ENCODE data around the gene LEMD1. TPM values are rescaled to one million over a fixed set of nuclear protein-coding genes. Genes with fewer than 3 reads are reported as not detected.

LEMD1 gene
- total and polyA plus RNA-seq, 2 experiments from 2014 or later: not detected

GRCh38 chr1:205441716-205442050, 19.8 kb upstream of the LEMD1 start:
- Histone ChIP-seq H3K4me2 (ENCODE audit: unreplicated experiment) (no peak overlapping the region), H3K9ac (no peak overlapping the region), H3K27ac (no peak overlapping the region), H3K36me3 (ENCODE audit: low read depth) (no peaks in the 10 kb centered on the region), H3K9me3 (ENCODE audit: low read depth) (no peaks in the 10 kb centered on the region), H2AFZ (no peak overlapping the region), H3K9me2 (ENCODE audit: insufficient read depth) (no peaks in the 10 kb centered on the region), H3F3A (ENCODE audit: insufficient read depth) (no peaks in the 10 kb centered on the region), H3K4me1 (ENCODE audit: insufficient read depth) (no peaks in the 10 kb centered on the region), H4K20me1 (ENCODE audit: insufficient read depth) (no peaks in the 10 kb centered on the region), H3K27me3 (replicated peaks; ENCODE audit: insufficient read depth) (peaks cover 30% of the 10 kb centered on the region), H3K4me3 (no peak overlapping the region), H3K79me2 (ENCODE audit: insufficient read depth) (no peaks in the 10 kb centered on the region)
- WGBS, 2 experiments (ENCODE audit: low coverage in 1 of 2, low lambda C conversion rate in 2 of 2, missing lambda C conversion rate in 2 of 2): 61 to 89% methylated on average over 3 of the region's 3 CpGs
- in situ Hi-C loops (cut with MboI): no loop called here
- no peak for DNase-seq
- TF ChIP-seq EZH2 (IDR thresholded peaks at IDR 0.05; ENCODE audit: insufficient read depth, poor library complexity, severe bottlenecking): no peak

DNA sequence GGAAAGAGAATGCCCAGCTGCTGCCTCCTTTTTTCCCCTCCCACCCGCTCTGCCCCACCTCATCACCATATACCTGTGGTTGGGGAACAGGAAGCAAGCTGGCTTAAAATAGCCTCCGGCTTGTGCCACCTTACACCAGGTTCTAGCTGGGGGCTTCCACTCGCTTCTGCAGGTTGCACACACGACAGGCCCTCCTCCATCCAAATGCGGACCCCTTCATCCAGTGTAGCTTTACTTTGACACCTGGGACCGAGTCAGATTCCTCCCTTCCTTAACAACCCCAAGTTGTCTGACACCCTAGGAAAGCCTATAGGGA, 19.4 kb upstream of the LEMD1 start:
- no peak overlapping the region for H3K4me3 ChIP-seq
- no peak overlapping the region for H3K9ac ChIP-seq
- no peaks in the 10 kb centered on the region for H3K79me2 ChIP-seq (ENCODE audit: insufficient read depth)
- 51 to 65% methylated on average over 6 of the region's 6 CpGs for WGBS, 2 experiments (ENCODE audit: low coverage in 1 of 2, low lambda C conversion rate in 2 of 2, missing lambda C conversion rate in 2 of 2)
- H3K9me3 ChIP-seq (ENCODE audit: low read depth): no peaks in the 10 kb centered on the region
- H3K36me3 ChIP-seq (ENCODE audit: low read depth): no peaks in the 10 kb centered on the region
- no peaks in the 10 kb centered on the region for H4K20me1 ChIP-seq (ENCODE audit: insufficient read depth)
- H3F3A ChIP-seq (ENCODE audit: insufficient read depth): no peaks in the 10 kb centered on the region
- H2AFZ ChIP-seq: no peak overlapping the region
- TF ChIP-seq EZH2phosphoT487 (IDR thresholded peaks at IDR 0.05; ENCODE audit: insufficient read depth, low read depth) (no peak), EZH2 (IDR thresholded peaks at IDR 0.05; ENCODE audit: insufficient read depth, poor library complexity, severe bottlenecking) (no peak)
- in situ Hi-C loops (cut with MboI): no loop called here
- H3K4me1 ChIP-seq (ENCODE audit: insufficient read depth): no peaks in the 10 kb centered on the region
- no peak overlapping the region for H3K27ac ChIP-seq
- H3K4me2 ChIP-seq (ENCODE audit: unreplicated experiment): no peak overlapping the region
- peaks cover 34% of the 10 kb centered on the region for H3K27me3 ChIP-seq (replicated peaks; ENCODE audit: insufficient read depth)
- no peak for DNase-seq
- no peaks in the 10 kb centered on the region for H3K9me2 ChIP-seq (ENCODE audit: insufficient read depth)

- no peak overlapping the region for H3K4me2 ChIP-seq (ENCODE audit: unreplicated experiment)
- no peaks in the 10 kb centered on the region for H4K20me1 ChIP-seq (ENCODE audit: insufficient read depth)
- H3K4me1 ChIP-seq (ENCODE audit: insufficient read depth): no peaks in the 10 kb centered on the region
- no peaks in the 10 kb centered on the region for H3K79me2 ChIP-seq (ENCODE audit: insufficient read depth)
- in situ Hi-C loops (cut with MboI): no loop called here
- peaks cover 39% of the 10 kb centered on the region for H3K27me3 ChIP-seq (replicated peaks; ENCODE audit: insufficient read depth)
- no peaks in the 10 kb centered on the region for H3K9me2 ChIP-seq (ENCODE audit: insufficient read depth)
- no peaks in the 10 kb centered on the region for H3K36me3 ChIP-seq (ENCODE audit: low read depth)
- DNase-seq: peak; percentile 14
- TF ChIP-seq EZH2phosphoT487 (IDR thresholded peaks at IDR 0.05; ENCODE audit: insufficient read depth, low read depth): no peak
- no peak for TF ChIP-seq EZH2 (IDR thresholded peaks at IDR 0.05; ENCODE audit: insufficient read depth, poor library complexity, severe bottlenecking)
- no peak overlapping the region for H3K27ac ChIP-seq
- H3K9ac ChIP-seq: no peak overlapping the region
- no peak overlapping the region for H2AFZ ChIP-seq
- no peaks in the 10 kb centered on the region for H3F3A ChIP-seq (ENCODE audit: insufficient read depth)
- H3K4me3 ChIP-seq: no peak overlapping the region
- 72 to 75% methylated on average over 14 to 15 of the region's 15 CpGs for WGBS, 2 experiments (ENCODE audit: low coverage in 1 of 2, low lambda C conversion rate in 2 of 2, missing lambda C conversion rate in 2 of 2)
- no peaks in the 10 kb centered on the region for H3K9me3 ChIP-seq (ENCODE audit: low read depth)
These were observed 18.8 kb upstream of the LEMD1 start for GRCh38 chr1:205440476-205441317.

DNA sequence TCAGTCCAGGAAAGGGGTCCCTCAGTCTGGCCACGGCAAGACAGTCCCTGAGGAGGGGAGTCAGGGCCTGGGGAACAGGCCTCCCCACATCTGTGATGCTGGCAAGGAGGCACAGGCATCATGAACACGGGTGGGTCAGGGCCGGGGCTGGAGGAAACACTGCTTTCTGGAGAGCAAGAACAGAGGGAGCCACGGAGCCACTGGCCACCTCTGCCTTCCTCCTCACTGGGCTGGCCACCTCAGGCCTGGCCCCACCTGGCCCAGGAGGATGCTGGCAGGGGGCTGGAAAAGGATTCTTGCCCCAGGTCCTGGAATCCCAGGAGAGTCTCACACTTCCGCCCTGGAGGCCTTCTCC, 18.2 kb upstream of the LEMD1 start:
- no peak for DNase-seq
- H4K20me1 ChIP-seq (ENCODE audit: insufficient read depth): no peaks in the 10 kb centered on the region

More for the DNA sequence above, 18.2 kb upstream of the LEMD1 start:
- H3F3A ChIP-seq (ENCODE audit: insufficient read depth): no peaks in the 10 kb centered on the region
- H3K9me3 ChIP-seq (ENCODE audit: low read depth): no peaks in the 10 kb centered on the region
- no peaks in the 10 kb centered on the region for H3K36me3 ChIP-seq (ENCODE audit: low read depth)
- no peak overlapping the region for H3K4me2 ChIP-seq (ENCODE audit: unreplicated experiment)
- WGBS, 2 experiments (ENCODE audit: low coverage in 1 of 2, low lambda C conversion rate in 2 of 2, missing lambda C conversion rate in 2 of 2): 44 to 47% methylated on average over 5 of the region's 5 CpGs
- H3K9me2 ChIP-seq (ENCODE audit: insufficient read depth): no peaks in the 10 kb centered on the region
- H3K79me2 ChIP-seq (ENCODE audit: insufficient read depth): no peaks in the 10 kb centered on the region
- in situ Hi-C loops (cut with MboI): no loop called here
- H3K4me1 ChIP-seq (ENCODE audit: insufficient read depth): no peaks in the 10 kb centered on the region
- no peak overlapping the region for H3K9ac ChIP-seq
- H2AFZ ChIP-seq: no peak overlapping the region
- H3K27ac ChIP-seq: no peak overlapping the region
- H3K27me3 ChIP-seq (replicated peaks; ENCODE audit: insufficient read depth): peaks cover 42% of the 10 kb centered on the region
- no peak overlapping the region for H3K4me3 ChIP-seq
- TF ChIP-seq EZH2phosphoT487 (IDR thresholded peaks at IDR 0.05; ENCODE audit: insufficient read depth, low read depth) (no peak), EZH2 (IDR thresholded peaks at IDR 0.05; ENCODE audit: insufficient read depth, poor library complexity, severe bottlenecking) (no peak)
